Mucosa of gallbladder (tissue), 1 donor: ENCODE data around the gene PSG1. TPM values are rescaled to one million over a fixed set of nuclear protein-coding genes. Genes with fewer than 3 reads are reported as not detected.
"Not testable (repeated sequence)": the region's sequence is repeated elsewhere in the genome, so short reads cannot be mapped to it uniquely, and the experiment has no call there.

Experiments
- DNase-seq: peaks from one replicate; pipeline ENCODE4 v3.0.0-alpha.2; 2020; ENCODE audit warnings: low spot score
- total RNA-seq: library from RNA; stranded (reverse); gene quantifications from one replicate; pipeline ENCODE4 v1.2.1, GENCODE V29; 2021
- donor health status: DM: no; HTN: no; CAD: no.

Gene PSG1
- total RNA-seq, 1 donor from 2014 or later: not detected

- DNase-seq: not testable (repeated sequence)
These were observed 58.1 kb downstream of the PSG1 start for GRCh38 chr19:42821306-42821977.

DNA sequence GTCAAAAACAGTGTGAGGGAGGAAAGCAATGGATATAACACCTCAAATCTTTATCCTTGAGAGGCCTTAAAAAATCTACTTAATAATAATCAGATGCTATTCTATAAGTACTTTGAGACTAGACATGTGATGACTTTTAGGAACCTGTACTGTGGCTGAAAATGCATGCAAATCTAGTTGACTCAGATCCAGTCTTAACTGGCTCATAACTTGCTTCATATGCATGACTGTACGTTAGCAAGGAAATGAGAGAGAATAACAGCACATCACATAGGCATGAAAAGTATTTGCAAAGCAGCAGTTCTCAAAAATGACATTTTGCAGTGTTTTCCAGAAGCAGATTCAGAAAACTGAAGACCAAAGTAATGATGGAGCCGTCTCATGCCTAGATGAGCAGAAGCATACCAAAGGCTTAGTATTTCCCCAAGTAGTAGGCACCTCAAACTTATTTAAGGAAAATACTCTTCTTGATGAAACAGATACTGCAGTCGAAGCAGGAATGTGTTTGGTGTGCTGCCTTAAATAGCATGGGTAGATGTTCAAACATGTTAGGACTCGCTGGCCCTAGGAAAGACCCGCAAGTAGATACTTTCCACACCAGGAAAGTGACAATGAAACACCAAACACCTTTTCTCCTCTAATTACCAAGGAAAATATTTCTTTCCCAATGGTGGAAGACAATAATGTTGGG is 59.4 kb downstream of the PSG1 start:
- DNase-seq: not testable (repeated sequence)

DNA sequence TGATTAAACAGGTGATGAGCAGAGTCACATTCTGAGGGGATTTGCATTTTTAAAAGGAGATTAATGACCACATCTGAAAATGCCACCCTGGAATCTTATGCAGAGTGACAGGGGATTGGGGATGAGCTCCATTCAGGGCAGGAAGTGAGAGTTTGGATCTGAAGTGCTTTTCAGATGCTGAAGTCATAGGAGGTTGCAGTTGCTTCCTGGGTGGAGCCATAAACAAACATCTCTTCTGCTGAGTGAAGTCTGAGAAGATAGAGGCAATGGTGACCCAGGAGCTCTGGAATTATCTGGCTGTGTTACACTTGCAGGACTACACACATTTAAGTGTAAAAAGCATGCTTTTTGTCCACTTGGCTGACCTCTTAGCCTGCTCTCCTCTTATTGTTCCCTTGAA is 62.6 kb downstream of the PSG1 start:
- no peak for DNase-seq

Other genes starting within 250 kb of the PSG1 start
- gene PSG3, start 139.2 kb downstream of the PSG1 start, total RNA-seq: not detected
- not detected for gene PSG8, start 114.0 kb downstream of the PSG1 start, total RNA-seq
- not detected for gene PSG6, start 38.2 kb upstream of the PSG1 start, total RNA-seq
- not detected for gene PSG7, start 57.5 kb upstream of the PSG1 start, total RNA-seq
- gene PSG11, start 146.8 kb upstream of the PSG1 start, total RNA-seq: not detected
- not detected for gene PSG2, start 203.0 kb upstream of the PSG1 start, total RNA-seq